H9 (cell line): ENCODE measurements around the gene BCL7B. TPM values are rescaled to one million over a fixed set of nuclear protein-coding genes. Genes with fewer than 3 reads are reported as not detected.

Experiments used
- DNase-seq: peaks from one replicate; pipeline ENCODE4 v3.0.0-alpha.2; 2017
- H2AFZ ChIP-seq: one replicate; pipeline ENCODE4 v1.6.1; 2013; ENCODE audit warnings: mild to moderate bottlenecking, low read length, control low read depth, moderate library complexity
- H2AK5ac ChIP-seq: 2 replicates; pipeline ENCODE4 v1.6.1; 2013; ENCODE audit warnings: low read length, control low read depth, mixed read lengths; ENCODE audit not compliant: insufficient read length
- H2BK120ac ChIP-seq: one replicate; pipeline ENCODE4 v1.6.1; 2013; ENCODE audit warnings: low read depth, mild to moderate bottlenecking, low read length, control low read depth, inconsistent platforms; ENCODE audit not compliant: poor library complexity, severe bottlenecking
- H2BK12ac ChIP-seq: 2 replicates; pipeline ENCODE4 v1.6.1; 2013; ENCODE audit warnings: low read length, control low read depth, mixed read lengths, low read depth; ENCODE audit not compliant: insufficient read length
- H2BK15ac ChIP-seq: 2 replicates; pipeline ENCODE4 v1.6.1; 2013; ENCODE audit warnings: low read depth, low read length, control low read depth
- H2BK20ac ChIP-seq: one replicate; pipeline ENCODE4 v1.6.1; 2013; ENCODE audit warnings: low read depth, mild to moderate bottlenecking, low read length, control low read depth, inconsistent platforms; ENCODE audit not compliant: poor library complexity, severe bottlenecking
- H2BK5ac ChIP-seq: 2 replicates; pipeline ENCODE4 v1.6.1; 2013; ENCODE audit warnings: low read length, control low read depth, mixed read lengths; ENCODE audit not compliant: insufficient read length
- H3K14ac ChIP-seq: 2 replicates; pipeline ENCODE4 v1.6.1; 2013; ENCODE audit warnings: low read length, control low read depth; ENCODE audit not compliant: insufficient read depth
- H3K18ac ChIP-seq: 2 replicates; pipeline ENCODE4 v1.6.1; 2013; ENCODE audit warnings: low read depth, mild to moderate bottlenecking, mixed read lengths, low read length, control low read depth; ENCODE audit not compliant: insufficient read length
- H3K23ac ChIP-seq: 2 replicates; pipeline ENCODE4 v1.6.1; 2013; ENCODE audit warnings: low read length, control low read depth, mixed read lengths, low read depth; ENCODE audit not compliant: insufficient read length
- H3K23me2 ChIP-seq: 2 replicates; pipeline ENCODE4 v1.6.1; 2013; ENCODE audit warnings: low read depth, mild to moderate bottlenecking, mixed read lengths, low read length, control low read depth; ENCODE audit not compliant: insufficient read length, poor library complexity, severe bottlenecking
- H3K27ac ChIP-seq: 2 replicates; pipeline ENCODE4 v1.5.1; 2013; ENCODE audit warnings: low read length, control low read depth, mixed read lengths, low read depth; ENCODE audit not compliant: insufficient read length
- H3K27me3 ChIP-seq: 2 replicates; pipeline ENCODE4 v1.6.1; 2013; ENCODE audit warnings: low read length, control low read depth, inconsistent platforms; ENCODE audit not compliant: insufficient read depth
- H3K4ac ChIP-seq: 2 replicates; pipeline ENCODE4 v1.6.1; 2013; ENCODE audit warnings: low read depth, mild to moderate bottlenecking, control low read depth, inconsistent platforms, low read length, moderate library complexity
- H3K4me1 ChIP-seq: 2 replicates; pipeline ENCODE4 v1.6.1; 2013; ENCODE audit warnings: low read length, control low read depth, inconsistent platforms; ENCODE audit not compliant: insufficient read depth
- H3K4me2 ChIP-seq: 2 replicates; pipeline ENCODE4 v1.6.1; 2013; ENCODE audit warnings: low read length, control low read depth, mixed read lengths; ENCODE audit not compliant: insufficient read length, insufficient read depth
- H3K56ac ChIP-seq: 2 replicates; pipeline ENCODE4 v1.6.1; 2013; ENCODE audit warnings: low read depth, mild to moderate bottlenecking, mixed read lengths, low read length, control low read depth; ENCODE audit not compliant: insufficient read length
- H3K79me1 ChIP-seq: 2 replicates; pipeline ENCODE4 v1.6.1; 2013; ENCODE audit warnings: low read depth, mild to moderate bottlenecking, moderate library complexity, low read length, control low read depth, inconsistent platforms; ENCODE audit not compliant: insufficient read depth, poor library complexity, severe bottlenecking
- H3K79me2 ChIP-seq: 2 replicates; pipeline ENCODE4 v1.6.1; 2013; ENCODE audit warnings: low read length, control low read depth, inconsistent platforms; ENCODE audit not compliant: insufficient read depth
- H3K9ac ChIP-seq: 2 replicates; pipeline ENCODE4 v1.6.1; 2013; ENCODE audit warnings: low read length, control low read depth, mixed read lengths; ENCODE audit not compliant: insufficient read length; ENCODE audit errors: extremely low read depth
- H3K9me3 ChIP-seq: one replicate; pipeline ENCODE4 v1.6.1; 2013; ENCODE audit warnings: low read depth, low read length, inconsistent platforms; ENCODE audit not compliant: control insufficient read depth
- H3T11ph ChIP-seq: one replicate; pipeline ENCODE4 v1.6.1; 2013; ENCODE audit warnings: mild to moderate bottlenecking, low read length, control low read depth, inconsistent platforms
- H4K20me1 ChIP-seq: one replicate; pipeline ENCODE4 v1.6.1; 2013; ENCODE audit not compliant: control insufficient read depth, insufficient read length, insufficient read depth
- H4K5ac ChIP-seq: 2 replicates; pipeline ENCODE4 v1.6.1; 2013; ENCODE audit warnings: low read depth, mild to moderate bottlenecking, mixed read lengths, low read length, control low read depth; ENCODE audit not compliant: insufficient read length
- H4K8ac ChIP-seq: replicated peaks from 2 replicates; pipeline ENCODE4 v1.6.1; 2013; ENCODE audit warnings: low read length, control low read depth, mixed read lengths, low read depth; ENCODE audit not compliant: insufficient read length
- H4K91ac ChIP-seq: 2 replicates; pipeline ENCODE4 v1.6.1; 2013; ENCODE audit warnings: low read depth, mild to moderate bottlenecking, moderate library complexity, mixed read lengths, low read length, control low read depth; ENCODE audit not compliant: insufficient read length
- H3K27ac Mint-ChIP-seq, 3 experiments: 2 replicates in 2 of 3; 3 replicates in 1 of 3; pipeline ENCODE4 v1.8.0; 2020 to 2021; ENCODE audit warnings: mixed read lengths in 3 of 3, mild to moderate bottlenecking in 1 of 3, moderate library complexity in 1 of 3
- H3K27me3 Mint-ChIP-seq: 2 replicates; pipeline ENCODE4 v1.8.0; 2021; ENCODE audit warnings: low read depth, mild to moderate bottlenecking, moderate library complexity, mixed read lengths
- H3K36me3 Mint-ChIP-seq, 3 experiments: 2 replicates in 2 of 3; 3 replicates in 1 of 3; pipeline ENCODE4 v1.8.0; 2020 to 2021; ENCODE audit warnings: low read depth in 3 of 3, mixed read lengths in 3 of 3; ENCODE audit not compliant: insufficient read depth in 1 of 3
- H3K4me1 Mint-ChIP-seq, 2 experiments: 2 replicates each; pipeline ENCODE4 v1.8.0; 2020; ENCODE audit warnings: mixed read lengths in 2 of 2
- H3K4me3 Mint-ChIP-seq, 2 experiments: 2 replicates in 1 of 2; 3 replicates in 1 of 2; pipeline ENCODE4 v1.8.0; 2020 to 2021; ENCODE audit warnings: mild to moderate bottlenecking in 2 of 2, mixed read lengths in 2 of 2, moderate library complexity in 1 of 2
- H3K9me3 Mint-ChIP-seq, 2 experiments: 2 replicates in 1 of 2; 3 replicates in 1 of 2; pipeline ENCODE4 v1.8.0; 2020; ENCODE audit warnings: mild to moderate bottlenecking in 2 of 2, mixed read lengths in 2 of 2, moderate library complexity in 1 of 2
- CTCF ChIP-seq: fragments of 200-600 bp; sonication (generic); conservative IDR thresholded peaks from 3 replicates; pipeline ENCODE4 v1.8.0; 2021; ENCODE audit warnings: antibody characterized with exemption, mild to moderate bottlenecking
- WGBS: extraction: QIAGEN DNeasy Blood & Tissue Kit; methylation state at CpG from one replicate; pipeline ENCODE4 v1.1.7; 2013; ENCODE audit warnings: missing lambda C conversion rate, low lambda C conversion rate, mixed read lengths; ENCODE audit not compliant: insufficient read length; ENCODE audit errors: extremely low coverage; 5-methylcytosine and 5-hydroxymethylcytosine counted together
- total RNA-seq: library from RNA; stranded (reverse); gene quantifications from 2 replicates; pipeline ENCODE4 v1.2.1, GENCODE V29; 2021

The BCL7B gene
- total RNA-seq, 1 experiment from 2014 or later: 48.9 TPM

DNA sequence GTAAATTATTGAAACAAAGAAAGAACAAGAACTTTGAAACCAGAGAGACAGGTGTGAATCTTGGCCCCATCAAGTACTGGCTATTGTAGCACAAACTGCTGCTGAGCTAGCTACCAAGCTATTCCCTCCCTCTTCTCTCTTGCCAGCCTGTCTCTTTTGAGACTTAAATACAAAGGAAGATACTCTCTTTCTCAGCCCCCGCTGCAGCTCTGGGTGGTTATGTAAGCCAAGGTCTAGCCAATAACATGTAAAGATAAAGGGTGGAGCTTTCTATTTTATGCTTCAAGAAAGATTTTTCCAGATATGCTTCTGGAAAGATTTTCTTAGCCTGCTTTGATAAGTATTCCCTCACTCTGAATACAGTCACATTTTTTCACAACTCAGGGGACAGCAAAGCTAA lies 52.6 kb downstream of the BCL7B start:
- Histone ChIP-seq H2AFZ (no peak overlapping the region), H2BK120ac (no peak overlapping the region), H4K5ac (no peak overlapping the region), H2BK20ac (no peak overlapping the region), H3K4me2 (no peak overlapping the region), H3K79me1 (peaks cover 12% of the 10 kb centered on the region), H3K56ac (no peak overlapping the region), H3K9ac (no peak overlapping the region), H3K23me2 (no peaks in the 10 kb centered on the region), H3K4me1 (no peaks in the 10 kb centered on the region), H3K27me3 (no peaks in the 10 kb centered on the region), H3K14ac (no peak overlapping the region), H4K8ac (no peak overlapping the region), H3K9me3 (no peaks in the 10 kb centered on the region), H3T11ph (no peak overlapping the region), H3K79me2 (peaks cover 4% of the 10 kb centered on the region; the same call in 1 of the 2 replicates), H2BK5ac (no peak overlapping the region), H4K20me1 (no peaks in the 10 kb centered on the region), H3K27ac (no peak overlapping the region), H3K18ac (no peak overlapping the region), H2BK12ac (no peak overlapping the region), H3K4ac (no peak overlapping the region), H2BK15ac (no peak overlapping the region), H4K91ac (no peak overlapping the region), H3K23ac (no peak overlapping the region), H2AK5ac (no peak overlapping the region)
- TF ChIP-seq CTCF: no peak
- Mint-ChIP-seq H3K36me3 (peaks cover 47 to 92% (median 74%) of the 10 kb centered on the region in 3 experiments), H3K9me3 (no peaks in the 10 kb centered on the region), H3K4me1 (no peaks in the 10 kb centered on the region), H3K27ac (0 out of 7 replicates have a peak overlapping the region, but pooled peaks of 1 of the 3 experiments have one; percentile 4), H3K4me3 (no peak overlapping the region; a peak in 1 of 5 replicates), H3K27me3 (no peaks in the 10 kb centered on the region)
- DNase-seq: no peak
- no CpG with 5 or more reads among the region's 1 CpG for WGBS
